GM19025 (cell line): Measurements from ENCODE around the gene TPCN2.

Experiments used
- ATAC-seq: cut with Tn5 transposase; IDR thresholded peaks from one replicate; pipeline ENCODE4 v1.9.1; 2021; ENCODE audit warnings: mild to moderate bottlenecking, low read depth, moderate library complexity; ENCODE audit not compliant: unreplicated experiment

TPCN2 gene

GRCh38 chr11:69035946-69036340 lies 12.8 kb upstream of the TPCN2 start:
- ATAC-seq, result no peak

DNA sequence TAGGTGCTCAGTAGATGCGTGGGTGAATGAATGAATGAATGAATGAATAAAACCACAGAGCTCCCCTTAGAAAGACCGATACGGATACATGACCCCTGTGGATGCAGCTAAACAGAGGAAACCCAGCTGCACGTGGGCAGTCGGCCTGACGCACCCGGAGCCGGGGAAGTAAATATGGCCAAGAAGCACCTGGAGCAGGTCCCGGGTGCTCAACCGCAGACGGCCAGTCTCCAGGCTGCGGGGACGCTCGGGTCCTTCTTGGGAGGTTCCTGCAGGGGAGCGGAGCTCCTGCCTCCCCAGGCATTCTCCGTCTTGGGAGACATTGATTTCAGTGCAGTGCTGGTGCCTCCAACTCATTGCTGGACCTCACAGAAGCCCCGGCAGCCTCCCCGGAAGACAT lies 11.7 kb upstream of the TPCN2 start:
- no peak for ATAC-seq

- no peak for ATAC-seq
Observed at GRCh38 chr11:69037544-69037943, 11.2 kb upstream of the TPCN2 start.

DNA sequence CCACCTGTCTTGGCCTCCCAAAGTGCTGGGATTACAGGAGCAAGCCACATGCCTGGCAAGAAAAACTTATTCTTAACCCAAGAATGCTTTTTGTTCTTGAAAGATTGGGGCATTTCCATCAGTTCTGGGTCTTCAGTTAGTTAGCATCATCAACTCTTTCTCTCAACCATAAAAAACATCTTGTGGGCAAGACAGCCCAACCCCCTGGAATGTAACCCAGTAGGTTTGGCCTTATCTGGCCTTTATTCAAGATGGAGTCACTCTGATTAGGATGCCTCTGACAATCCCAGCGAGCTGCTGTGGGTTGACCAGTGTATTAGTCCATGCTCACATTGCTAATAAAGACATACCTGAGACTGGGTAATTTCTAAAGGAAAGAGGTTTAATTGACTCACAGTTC lies 9.2 kb upstream of the TPCN2 start:
- no peak for ATAC-seq

- no peak for ATAC-seq
Observed at GRCh38 chr11:69040051-69040450, 8.7 kb upstream of the TPCN2 start.

DNA sequence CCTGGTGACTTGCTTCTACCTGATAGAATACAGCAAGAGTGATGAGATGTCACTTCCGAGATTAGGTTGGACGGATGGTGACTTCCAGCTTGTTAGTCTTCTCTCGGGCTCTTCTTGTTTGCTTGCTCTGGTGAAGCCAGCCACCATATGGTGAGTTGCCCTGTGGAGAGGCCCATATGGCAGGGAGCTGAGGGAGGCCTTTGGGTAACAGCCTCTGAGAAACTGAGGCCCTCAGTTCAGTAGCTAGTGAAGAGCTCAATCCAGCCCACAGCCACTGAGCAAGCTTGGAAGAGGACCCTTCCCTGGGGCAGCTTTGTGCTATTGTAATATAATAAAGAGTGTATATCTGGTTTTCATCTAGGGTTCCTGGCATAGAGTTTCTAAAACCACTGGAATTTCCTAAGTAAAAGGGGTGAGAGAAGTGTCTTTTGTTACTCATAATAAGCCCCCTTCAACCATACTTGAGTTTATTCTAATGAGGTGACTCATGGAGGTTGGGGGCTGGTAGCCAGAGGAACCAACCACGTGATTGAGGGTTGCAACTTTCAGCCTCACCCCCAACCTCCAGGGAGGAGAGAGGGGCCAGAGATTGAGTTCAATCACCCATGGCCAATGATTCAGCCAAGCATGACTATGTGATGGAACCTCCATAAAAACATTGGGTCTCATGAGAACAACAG lies 8.0 kb upstream of the TPCN2 start:
- ATAC-seq, result no peak

DNA sequence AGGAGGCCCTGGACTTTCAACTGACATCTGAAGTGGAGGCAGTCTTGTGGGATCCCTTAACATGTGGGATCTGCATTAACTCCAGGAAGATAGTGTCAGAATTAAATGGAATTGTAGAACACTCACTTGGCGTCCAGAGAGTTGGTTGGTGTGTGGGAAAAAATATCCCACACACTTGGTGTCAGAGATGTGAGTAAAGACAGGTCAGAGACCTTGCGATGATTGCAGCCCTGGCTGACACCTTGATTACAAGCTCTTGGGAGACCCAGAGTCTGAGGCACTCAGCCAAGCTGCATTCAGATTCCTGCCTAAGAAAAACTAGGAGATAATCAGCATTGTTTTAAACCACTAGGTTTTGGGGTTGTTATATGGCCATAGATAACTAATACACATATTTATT lies 7.2 kb upstream of the TPCN2 start:
- ATAC-seq, result no peak

DNA sequence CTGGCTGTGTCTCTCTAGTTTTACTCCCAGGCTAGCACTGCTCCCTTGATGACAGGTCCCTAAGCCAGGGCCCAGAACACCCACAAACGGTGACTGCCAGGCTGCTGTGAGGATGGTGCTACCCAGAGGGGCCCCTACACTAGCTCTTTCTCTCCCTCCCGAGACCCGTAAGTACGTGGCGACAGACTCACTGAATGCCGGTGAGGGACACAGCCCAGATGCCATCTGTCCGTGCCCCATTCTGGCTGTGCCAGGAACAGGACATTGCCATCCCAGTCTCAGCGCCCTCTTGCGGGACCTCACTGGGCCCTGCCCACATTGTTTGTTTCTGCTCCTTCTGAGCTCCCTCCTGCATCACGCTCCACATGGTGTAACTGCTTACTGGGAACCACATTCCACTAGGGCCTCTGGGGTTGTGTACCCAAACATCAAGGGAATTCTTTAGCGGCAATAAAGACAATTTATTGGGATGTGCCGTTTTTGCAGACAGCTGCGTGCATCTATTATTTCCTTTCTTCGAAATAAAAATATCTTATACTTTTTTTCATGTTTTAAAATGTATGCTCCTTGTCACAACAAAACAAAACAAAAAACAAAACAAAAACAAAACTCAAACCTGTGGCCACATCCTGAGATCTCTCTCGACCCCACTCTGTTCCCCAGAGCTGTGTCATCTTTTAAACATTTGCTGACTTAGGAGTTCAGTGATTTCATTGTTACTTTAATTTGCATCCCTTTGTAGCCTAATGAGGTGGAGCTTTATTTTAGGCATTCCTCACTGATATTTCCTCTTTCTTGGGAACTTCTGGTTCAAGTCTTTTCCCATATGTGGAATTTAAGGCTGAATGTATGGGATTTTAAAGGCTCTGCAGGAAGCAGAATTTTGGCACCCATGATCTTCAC lies 4.4 kb upstream of the TPCN2 start:
- no peak for ATAC-seq

- no peak for ATAC-seq
Observed at GRCh38 chr11:69048031-69048693, 570 bp upstream of the TPCN2 start.

GRCh38 chr11:69049490-69049867 lies 747 bp downstream of the TPCN2 start:
- no peak for ATAC-seq

GRCh38 chr11:69050592-69051380 lies 2.1 kb downstream of the TPCN2 start:
- no peak for ATAC-seq

GRCh38 chr11:69051381-69052342 lies 2.9 kb downstream of the TPCN2 start:
- no peak for ATAC-seq

- no peak for ATAC-seq
Observed at GRCh38 chr11:69052343-69053168, 3.8 kb downstream of the TPCN2 start.

GRCh38 chr11:69053169-69053477 lies 4.4 kb downstream of the TPCN2 start:
- ATAC-seq, result no peak

- no peak for ATAC-seq
Observed at GRCh38 chr11:69053546-69054396, 5.0 kb downstream of the TPCN2 start.

DNA sequence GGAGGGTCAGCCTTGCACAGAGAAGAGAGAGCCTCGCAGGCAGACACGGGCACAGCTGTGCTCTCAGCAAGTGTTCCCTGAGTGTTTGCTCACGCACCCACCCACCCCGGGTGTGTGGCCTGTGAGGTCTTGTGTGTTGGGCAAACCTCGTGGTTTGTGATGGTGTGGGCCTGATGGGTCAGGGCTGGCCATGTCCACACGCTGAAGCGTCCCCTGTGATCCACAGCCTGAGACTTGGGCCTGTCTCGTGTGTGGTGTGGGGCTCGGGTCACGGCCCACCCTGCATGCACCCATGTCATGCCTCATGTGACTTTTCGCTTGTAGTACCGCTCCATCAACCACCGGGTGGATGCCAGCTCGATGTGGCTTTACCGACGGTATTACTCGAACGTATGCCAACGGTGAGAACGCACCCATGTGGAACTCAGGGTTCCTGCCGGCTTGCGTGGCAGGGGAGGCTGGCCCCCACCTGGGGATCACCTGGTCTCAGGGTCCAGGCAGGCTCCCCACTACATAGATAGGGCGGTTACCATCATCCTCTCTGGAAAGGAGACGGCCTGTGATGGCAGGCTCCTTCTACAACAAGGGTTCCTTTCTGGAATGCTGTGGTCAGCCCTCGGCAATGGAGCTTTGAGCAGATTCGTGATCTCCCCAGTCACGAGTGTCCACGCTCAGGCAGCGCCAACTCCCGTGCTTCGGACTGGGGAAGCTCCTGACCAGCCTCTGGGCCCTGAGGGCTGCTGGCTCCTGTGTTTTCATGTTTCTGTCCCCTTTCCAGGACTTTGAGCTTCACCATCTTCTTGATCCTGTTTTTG lies 5.9 kb downstream of the TPCN2 start:
- no peak for ATAC-seq

GRCh38 chr11:69055212-69055586 lies 6.5 kb downstream of the TPCN2 start:
- ATAC-seq, result no peak
